Measurements from ENCODE around the gene NR1D2.
"Not testable (repeated sequence)": the region's sequence is repeated elsewhere in the genome, so short reads cannot be mapped to it uniquely, and the experiment has no call there.

Gene NR1D2

DNA sequence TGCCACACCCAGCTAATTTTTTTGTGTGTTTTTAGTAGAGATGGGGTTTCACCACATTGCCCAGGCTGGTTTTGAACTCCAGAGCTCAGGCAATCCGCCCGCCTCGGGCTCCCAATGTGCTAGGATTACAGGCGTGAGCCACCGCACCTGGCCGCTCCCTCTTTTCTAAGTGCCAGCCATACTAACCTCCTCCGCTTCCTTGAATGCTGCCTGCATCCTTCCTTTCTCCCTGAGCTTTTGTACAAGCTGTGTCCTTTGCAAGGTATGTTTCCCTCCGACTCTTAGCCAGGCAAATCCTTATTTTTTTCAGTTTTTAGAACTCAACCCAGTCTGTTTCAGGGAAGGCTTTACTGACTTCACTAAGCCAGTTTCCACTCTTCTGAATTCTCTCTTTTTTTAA, 60.6 kb downstream of the NR1D2 start:
- DNase-seq (ENCODE audit: low read depth, low spot score) = no peak
- no peak overlapping the region for H3K4me3 ChIP-seq (ENCODE audit: low read depth, low read length)
- in situ Hi-C loops (cut with HindIII; ENCODE audit: low sequenced_read_pairs) = no loop called here
- TF ChIP-seq, protein P1, sequence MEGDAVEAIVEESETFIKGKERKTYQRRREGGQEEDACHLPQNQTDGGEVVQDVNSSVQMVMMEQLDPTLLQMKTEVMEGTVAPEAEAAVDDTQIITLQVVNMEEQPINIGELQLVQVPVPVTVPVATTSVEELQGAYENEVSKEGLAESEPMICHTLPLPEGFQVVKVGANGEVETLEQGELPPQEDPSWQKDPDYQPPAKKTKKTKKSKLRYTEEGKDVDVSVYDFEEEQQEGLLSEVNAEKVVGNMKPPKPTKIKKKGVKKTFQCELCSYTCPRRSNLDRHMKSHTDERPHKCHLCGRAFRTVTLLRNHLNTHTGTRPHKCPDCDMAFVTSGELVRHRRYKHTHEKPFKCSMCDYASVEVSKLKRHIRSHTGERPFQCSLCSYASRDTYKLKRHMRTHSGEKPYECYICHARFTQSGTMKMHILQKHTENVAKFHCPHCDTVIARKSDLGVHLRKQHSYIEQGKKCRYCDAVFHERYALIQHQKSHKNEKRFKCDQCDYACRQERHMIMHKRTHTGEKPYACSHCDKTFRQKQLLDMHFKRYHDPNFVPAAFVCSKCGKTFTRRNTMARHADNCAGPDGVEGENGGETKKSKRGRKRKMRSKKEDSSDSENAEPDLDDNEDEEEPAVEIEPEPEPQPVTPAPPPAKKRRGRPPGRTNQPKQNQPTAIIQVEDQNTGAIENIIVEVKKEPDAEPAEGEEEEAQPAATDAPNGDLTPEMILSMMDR (IDR thresholded peaks at IDR 0.05; ENCODE audit: low read depth, low read length) = no peak

GRCh38 chr3:24010834-24011233, 65.7 kb downstream of the NR1D2 start:
- in situ Hi-C loops (cut with HindIII; ENCODE audit: low sequenced_read_pairs); DNase-seq (ENCODE audit: low read depth, low spot score); H3K4me3 ChIP-seq (ENCODE audit: low read depth, low read length): not testable (repeated sequence)

- TF ChIP-seq, protein P1 (IDR thresholded peaks at IDR 0.05; ENCODE audit: low read depth, low read length) = no peak
- in situ Hi-C loops (cut with HindIII; ENCODE audit: low sequenced_read_pairs) = no loop called here
- H3K4me3 ChIP-seq (ENCODE audit: low read depth, low read length) = no peak overlapping the region
- no peak for DNase-seq (ENCODE audit: low read depth, low spot score)
Measured at GRCh38 chr3:24012589-24013269, 67.6 kb downstream of the NR1D2 start.

DNA sequence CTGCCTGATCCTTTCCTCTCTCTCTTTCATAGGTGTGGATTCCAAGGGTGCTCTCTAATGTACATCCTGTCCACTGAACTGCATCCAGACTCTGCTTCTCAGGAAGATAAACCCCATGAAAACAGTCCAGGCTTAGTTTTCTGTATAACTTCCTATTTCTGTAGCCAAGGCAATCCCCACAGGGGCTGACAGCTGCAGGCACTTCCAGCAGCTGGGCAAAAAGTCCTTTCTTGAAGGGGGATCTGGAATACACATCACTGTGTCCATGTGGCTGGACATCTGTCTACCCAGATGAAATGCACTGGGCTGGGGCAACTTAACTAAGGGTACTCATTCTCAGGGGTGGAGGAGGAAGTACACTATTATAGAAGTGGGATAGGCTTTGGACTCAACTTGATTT, 72.2 kb downstream of the NR1D2 start:
- no peak for DNase-seq (ENCODE audit: low read depth, low spot score)
- in situ Hi-C loops (cut with HindIII; ENCODE audit: low sequenced_read_pairs) = no loop called here
- TF ChIP-seq, protein P1 (IDR thresholded peaks at IDR 0.05; ENCODE audit: low read depth, low read length) = no peak
- no peak overlapping the region for H3K4me3 ChIP-seq (ENCODE audit: low read depth, low read length)

DNA sequence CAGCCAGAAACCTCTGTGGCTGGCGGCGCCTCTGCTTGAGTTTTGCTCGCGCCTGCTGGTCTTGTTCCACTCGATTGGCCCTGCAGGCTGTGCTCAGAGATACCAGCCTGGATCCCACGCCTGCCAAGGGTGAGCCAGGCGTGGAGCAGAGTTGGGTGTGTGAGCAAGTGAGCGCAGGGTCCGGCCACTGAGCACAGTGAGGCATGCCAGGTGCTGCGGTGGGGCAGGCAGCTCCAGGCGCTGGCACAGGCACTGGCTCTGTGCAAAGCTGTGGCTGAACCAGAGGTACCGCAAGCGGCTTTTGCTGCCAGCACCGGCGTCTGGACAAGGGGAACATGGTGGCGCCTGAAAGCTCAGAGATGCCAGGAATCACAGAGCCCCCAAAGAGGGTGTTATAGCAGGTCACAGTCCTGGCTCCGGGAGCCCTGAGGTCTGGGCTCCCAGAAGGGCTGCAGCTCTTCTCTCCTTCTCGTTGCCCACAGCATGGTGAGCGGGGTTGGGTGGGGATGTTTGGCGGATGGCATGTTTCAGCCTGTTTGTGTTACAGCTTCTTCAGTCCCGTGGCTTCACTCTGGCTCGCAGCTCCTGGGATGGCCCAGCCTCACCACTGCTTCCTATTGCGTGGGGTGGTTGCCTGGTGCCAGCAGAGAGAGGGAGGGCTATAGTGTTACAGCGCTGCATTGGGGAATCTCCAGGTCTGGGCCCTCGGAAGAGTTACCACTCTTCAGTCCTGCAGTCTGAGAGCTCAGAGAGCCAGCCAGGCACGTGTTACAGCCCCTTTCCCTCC, 73.9 kb downstream of the NR1D2 start:
- DNase-seq (ENCODE audit: low read depth, low spot score) = no peak
- in situ Hi-C loops (cut with HindIII; ENCODE audit: low sequenced_read_pairs) = no loop called here
- TF ChIP-seq, protein P1 (IDR thresholded peaks at IDR 0.05; ENCODE audit: low read depth, low read length) = no peak
- no peak overlapping the region for H3K4me3 ChIP-seq (ENCODE audit: low read depth, low read length)

- no peak overlapping the region for H3K4me3 ChIP-seq (ENCODE audit: low read depth, low read length)
- in situ Hi-C loops (cut with HindIII; ENCODE audit: low sequenced_read_pairs) = no loop called here
- no peak for DNase-seq (ENCODE audit: low read depth, low spot score)
- TF ChIP-seq, protein P1 (IDR thresholded peaks at IDR 0.05; ENCODE audit: low read depth, low read length) = no peak
Measured at GRCh38 chr3:24019585-24019984, 74.5 kb downstream of the NR1D2 start.

DNA sequence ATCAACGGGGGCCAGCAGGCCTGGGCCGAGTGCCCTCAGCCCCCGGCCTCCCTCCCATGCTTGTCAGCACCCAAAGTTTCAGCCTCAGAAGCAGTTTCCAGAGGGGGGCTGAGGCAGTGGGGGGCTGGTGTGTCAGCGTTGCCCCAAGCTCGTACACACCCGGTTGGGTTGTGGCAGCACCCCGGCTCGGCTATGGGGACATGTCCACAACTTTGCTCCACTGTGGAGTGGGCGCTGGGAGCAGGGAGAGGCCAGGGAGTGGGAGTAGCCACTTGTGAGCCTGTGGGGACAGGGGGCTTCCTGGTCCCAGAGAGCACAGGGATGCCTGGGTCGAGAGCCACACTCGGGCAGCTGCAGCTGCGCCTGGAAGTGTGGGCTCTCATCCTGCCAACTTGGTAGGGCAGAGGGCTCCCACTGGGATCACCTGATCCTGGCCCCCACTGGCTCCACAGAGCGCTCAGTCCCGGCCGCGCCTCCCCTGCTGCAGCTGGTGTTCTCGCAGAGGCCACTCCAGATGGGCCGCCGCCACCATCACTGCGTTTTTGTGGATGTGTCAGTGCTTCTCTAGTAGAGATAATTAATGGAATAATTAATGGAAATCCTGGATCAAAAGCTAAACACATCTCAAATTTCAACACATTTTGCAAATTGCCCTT, 75.1 kb downstream of the NR1D2 start:
- no peak for DNase-seq (ENCODE audit: low read depth, low spot score)
- in situ Hi-C loops (cut with HindIII; ENCODE audit: low sequenced_read_pairs) = no loop called here
- TF ChIP-seq, protein P1 (IDR thresholded peaks at IDR 0.05; ENCODE audit: low read depth, low read length) = no peak
- H3K4me3 ChIP-seq (ENCODE audit: low read depth, low read length) = no peak overlapping the region
